ENCODE results near the gene SCN5A.

The SCN5A gene

GRCh38 chr3:38538773-38539353 is 110.6 kb downstream of the SCN5A start:
- no peak for DNase-seq (ENCODE audit: low read depth)

GRCh38 chr3:38536671-38537070 is 112.8 kb downstream of the SCN5A start:
- DNase-seq (ENCODE audit: low read depth) = no peak

- DNase-seq (ENCODE audit: low read depth) = no peak
These were observed 114.9 kb downstream of the SCN5A start for GRCh38 chr3:38534604-38535003.

GRCh38 chr3:38534180-38534579 is 115.3 kb downstream of the SCN5A start:
- DNase-seq (ENCODE audit: low read depth) = no peak

- DNase-seq (ENCODE audit: low read depth) = no peak
These were observed 116.1 kb downstream of the SCN5A start for GRCh38 chr3:38533285-38533976.

- DNase-seq (ENCODE audit: low read depth) = no peak
These were observed 117.0 kb downstream of the SCN5A start for GRCh38 chr3:38532529-38532928.

GRCh38 chr3:38528457-38528856 is 121.0 kb downstream of the SCN5A start:
- no peak for DNase-seq (ENCODE audit: low read depth)

- DNase-seq (ENCODE audit: low read depth) = no peak
These were observed 122.7 kb downstream of the SCN5A start for GRCh38 chr3:38526792-38527191.

- no peak for DNase-seq (ENCODE audit: low read depth)
These were observed 125.2 kb downstream of the SCN5A start for GRCh38 chr3:38524141-38524739.

GRCh38 chr3:38522002-38522401 is 127.5 kb downstream of the SCN5A start:
- DNase-seq (ENCODE audit: low read depth) = no peak

GRCh38 chr3:38521391-38521987 is 128.0 kb downstream of the SCN5A start:
- DNase-seq (ENCODE audit: low read depth) = peak; percentile 38

GRCh38 chr3:38519651-38520050 is 129.8 kb downstream of the SCN5A start:
- no peak for DNase-seq (ENCODE audit: low read depth)

- DNase-seq (ENCODE audit: low read depth) = no peak
These were observed 130.5 kb downstream of the SCN5A start for GRCh38 chr3:38519000-38519399.

- no peak for DNase-seq (ENCODE audit: low read depth)
These were observed 132.8 kb downstream of the SCN5A start for GRCh38 chr3:38516669-38517068.

- no peak for DNase-seq (ENCODE audit: low read depth)
These were observed 134.1 kb downstream of the SCN5A start for GRCh38 chr3:38515367-38515766.

GRCh38 chr3:38511546-38511945 is 137.9 kb downstream of the SCN5A start:
- DNase-seq (ENCODE audit: low read depth) = no peak

- no peak for DNase-seq (ENCODE audit: low read depth)
These were observed 138.9 kb downstream of the SCN5A start for GRCh38 chr3:38510631-38511030.

- DNase-seq (ENCODE audit: low read depth) = no peak
These were observed 139.8 kb downstream of the SCN5A start for GRCh38 chr3:38509732-38510131.

GRCh38 chr3:38507120-38507519 is 142.4 kb downstream of the SCN5A start:
- no peak for DNase-seq (ENCODE audit: low read depth)

- DNase-seq (ENCODE audit: low read depth) = no peak
These were observed 148.6 kb downstream of the SCN5A start for GRCh38 chr3:38500688-38501417.
